Neural cell (in vitro differentiated cells): ENCODE data around the gene ZDHHC7.

Source experiments
- EZH2 ChIP-seq: fragments of 200-600, 300-800 bp; shearing (Covaris generic), sonication (generic); IDR thresholded peaks from 2 replicates; pipeline ENCODE4 v1.6.1; 2014; ENCODE audit warnings: antibody characterized with exemption, low read length, borderline replicate concordance, mild to moderate bottlenecking; ENCODE audit not compliant: insufficient read depth, poor library complexity, severe bottlenecking
- MXI1 ChIP-seq: fragments of 450-650 bp; conservative IDR thresholded peaks from 2 replicates; pipeline ENCODE4 v1.6.1; 2014; ENCODE audit warnings: antibody characterized with exemption, mild to moderate bottlenecking; ENCODE audit not compliant: poor library complexity, severe bottlenecking
- POLR2AphosphoS5 ChIP-seq: IDR thresholded peaks from 2 replicates; pipeline ENCODE4 v1.6.1; 2012
- RAD21 ChIP-seq: fragments of 450-650 bp; conservative IDR thresholded peaks from 2 replicates; pipeline ENCODE4 v1.6.1; 2014; ENCODE audit warnings: antibody characterized with exemption, mild to moderate bottlenecking, moderate library complexity
- TF ChIP-seq, protein P1 (sequence below): fragments of 450-650 bp; IDR thresholded peaks from 2 replicates; pipeline ENCODE4 v1.5.1; 2014; ENCODE audit warnings: antibody characterized with exemption, mild to moderate bottlenecking, moderate library complexity; ENCODE audit not compliant: poor library complexity, severe bottlenecking

DNA sequence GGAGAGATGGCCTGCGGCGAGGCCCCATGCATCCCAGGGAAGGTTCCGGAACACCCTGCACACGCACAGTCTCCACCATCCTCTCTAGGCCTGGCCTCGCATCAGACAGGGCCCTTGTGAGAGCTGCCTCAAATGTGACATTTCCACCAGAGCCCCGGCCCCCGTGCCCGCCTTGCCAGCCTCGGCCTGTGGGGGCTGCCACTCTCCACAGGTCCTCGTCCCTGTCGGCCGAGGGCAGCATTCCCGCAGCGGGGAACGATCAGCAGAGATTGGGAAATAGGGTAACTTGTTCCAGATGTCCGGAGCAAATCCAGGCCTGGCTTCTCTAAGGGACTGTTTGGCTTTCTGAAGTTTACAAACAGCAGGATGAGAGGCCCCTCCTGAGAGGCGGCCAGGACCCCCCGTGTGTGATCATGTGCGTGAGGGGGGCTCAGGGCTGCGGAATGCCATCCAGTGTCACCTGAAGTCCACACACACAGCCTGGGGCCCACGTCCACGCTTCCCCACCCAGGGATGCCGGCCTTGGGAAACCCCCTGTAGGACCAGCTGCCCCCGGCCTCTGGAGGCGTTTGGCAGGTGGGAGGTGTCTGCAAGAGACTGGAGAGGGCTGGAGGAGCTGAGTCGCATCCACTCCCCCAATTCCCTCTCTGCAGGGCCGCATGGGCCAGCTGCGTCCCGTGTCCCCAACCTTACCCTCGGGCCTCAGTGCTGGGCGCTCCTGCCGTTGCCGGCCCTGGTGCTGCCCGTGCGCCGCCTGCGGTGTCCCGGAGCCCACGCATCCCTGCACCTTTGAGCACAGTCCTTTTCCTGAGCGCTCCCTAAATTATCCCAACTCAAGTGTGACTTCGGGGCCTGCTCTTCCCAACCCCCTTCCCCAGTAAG, 70.4 kb downstream of the ZDHHC7 start:
- no peak for TF ChIP-seq POLR2AphosphoS5
- TF ChIP-seq, protein P1, sequence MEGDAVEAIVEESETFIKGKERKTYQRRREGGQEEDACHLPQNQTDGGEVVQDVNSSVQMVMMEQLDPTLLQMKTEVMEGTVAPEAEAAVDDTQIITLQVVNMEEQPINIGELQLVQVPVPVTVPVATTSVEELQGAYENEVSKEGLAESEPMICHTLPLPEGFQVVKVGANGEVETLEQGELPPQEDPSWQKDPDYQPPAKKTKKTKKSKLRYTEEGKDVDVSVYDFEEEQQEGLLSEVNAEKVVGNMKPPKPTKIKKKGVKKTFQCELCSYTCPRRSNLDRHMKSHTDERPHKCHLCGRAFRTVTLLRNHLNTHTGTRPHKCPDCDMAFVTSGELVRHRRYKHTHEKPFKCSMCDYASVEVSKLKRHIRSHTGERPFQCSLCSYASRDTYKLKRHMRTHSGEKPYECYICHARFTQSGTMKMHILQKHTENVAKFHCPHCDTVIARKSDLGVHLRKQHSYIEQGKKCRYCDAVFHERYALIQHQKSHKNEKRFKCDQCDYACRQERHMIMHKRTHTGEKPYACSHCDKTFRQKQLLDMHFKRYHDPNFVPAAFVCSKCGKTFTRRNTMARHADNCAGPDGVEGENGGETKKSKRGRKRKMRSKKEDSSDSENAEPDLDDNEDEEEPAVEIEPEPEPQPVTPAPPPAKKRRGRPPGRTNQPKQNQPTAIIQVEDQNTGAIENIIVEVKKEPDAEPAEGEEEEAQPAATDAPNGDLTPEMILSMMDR, result no peak
- TF ChIP-seq RAD21, result no peak
- TF ChIP-seq EZH2, result no peak
- no peak for TF ChIP-seq MXI1
